Thymus (tissue), 11 donors: ENCODE data around the gene TCF21. TPM values are rescaled to one million over a fixed set of nuclear protein-coding genes. Genes with fewer than 3 reads are reported as not detected.
A peak's percentile ranks its signal among the peaks of the same experiment; 100 is the strongest.
"Not testable (repeated sequence)": the region's sequence is repeated elsewhere in the genome, so short reads cannot be mapped to it uniquely, and the experiment has no call there.

Experiments used
- DNase-seq, 9 donors: peaks; one replicate each; pipeline ENCODE4 v3.0.0-alpha.2; 2013; ENCODE audit warnings: low spot score in 9 of 9, low read depth in 6 of 9, missing footprints in 1 of 9
- H3K27ac ChIP-seq, 2 donors: one replicate each; pipeline ENCODE4 v1.5.1; 2013; ENCODE audit warnings: control low read depth in 1 of 2, low read depth in 1 of 2, low read length in 1 of 2, mild to moderate bottlenecking in 1 of 2, moderate library complexity in 1 of 2
- H3K27me3 ChIP-seq, 2 donors: one replicate each; pipeline ENCODE4 v1.5.1; 2013; ENCODE audit warnings: low read length in 1 of 2; ENCODE audit not compliant: control insufficient read depth in 2 of 2, insufficient read depth in 1 of 2
- H3K36me3 ChIP-seq, 2 donors: one replicate each; pipeline ENCODE4 v1.5.1; 2013; ENCODE audit warnings: low read length in 1 of 2, mild to moderate bottlenecking in 1 of 2, moderate library complexity in 1 of 2; ENCODE audit not compliant: control insufficient read depth in 2 of 2, insufficient read depth in 2 of 2
- H3K4me1 ChIP-seq, 2 donors: one replicate each; pipeline ENCODE4 v1.5.1; 2013; ENCODE audit warnings: low read length in 2 of 2; ENCODE audit not compliant: control insufficient read depth in 2 of 2, insufficient read depth in 2 of 2
- H3K4me3 ChIP-seq, 2 donors: one replicate each; pipeline ENCODE4 v1.5.1; 2013; ENCODE audit warnings: low read length in 2 of 2, control low read depth in 1 of 2, mild to moderate bottlenecking in 1 of 2
- H3K9me3 ChIP-seq, 2 donors: one replicate each; pipeline ENCODE4 v1.5.1; 2013; ENCODE audit warnings: low read length in 1 of 2, mild to moderate bottlenecking in 1 of 2; ENCODE audit not compliant: control insufficient read depth in 2 of 2, insufficient read depth in 1 of 2
- WGBS: extraction: QIAGEN DNeasy Blood & Tissue Kit; methylation state at CpG from one replicate; pipeline ENCODE4 v1.1.7; 2013; 5-methylcytosine and 5-hydroxymethylcytosine counted together
- polyA plus RNA-seq: library from polyadenylated mRNA; stranded (reverse); fragments of 200-250 nt; gene quantifications from one replicate; pipeline ENCODE4 v1.2.3, GENCODE V29; 2013
- total RNA-seq: library from RNA; stranded (reverse); fragments of 120-200 nt; gene quantifications from one replicate; pipeline ENCODE4 v1.2.4, GENCODE V29; 2013
- donor health status: healthy.

Gene TCF21
- total and polyA plus RNA-seq, 2 donors, result 0.05 to 0.14 TPM

- Histone ChIP-seq H3K27ac (no peak overlapping the region), H3K9me3 (no peaks in the 10 kb centered on the region), H3K36me3 (no peaks in the 10 kb centered on the region), H3K4me1 (no peaks in the 10 kb centered on the region), H3K27me3 (peaks cover 0 to 50% of the 10 kb centered on the region in 2 donors), H3K4me3 (no peak overlapping the region)
- 98% methylated on average over 2 of the region's 2 CpGs for WGBS
- no peak for DNase-seq
Observed at GRCh38 chr6:133903855-133904254, 14.9 kb downstream of the TCF21 start.

- no peaks in the 10 kb centered on the region for H3K4me1 ChIP-seq
- 10% methylated on average over 1 of the region's 1 CpG for WGBS
- no peak for DNase-seq
- H3K27me3 ChIP-seq, result peaks cover 0 to 46% of the 10 kb centered on the region in 2 donors
- no peaks in the 10 kb centered on the region for H3K36me3 ChIP-seq
- H3K4me3 ChIP-seq, result no peak overlapping the region
- H3K9me3 ChIP-seq, result no peaks in the 10 kb centered on the region
- no peak overlapping the region for H3K27ac ChIP-seq
Observed at GRCh38 chr6:133906050-133906449, 17.1 kb downstream of the TCF21 start.

DNA sequence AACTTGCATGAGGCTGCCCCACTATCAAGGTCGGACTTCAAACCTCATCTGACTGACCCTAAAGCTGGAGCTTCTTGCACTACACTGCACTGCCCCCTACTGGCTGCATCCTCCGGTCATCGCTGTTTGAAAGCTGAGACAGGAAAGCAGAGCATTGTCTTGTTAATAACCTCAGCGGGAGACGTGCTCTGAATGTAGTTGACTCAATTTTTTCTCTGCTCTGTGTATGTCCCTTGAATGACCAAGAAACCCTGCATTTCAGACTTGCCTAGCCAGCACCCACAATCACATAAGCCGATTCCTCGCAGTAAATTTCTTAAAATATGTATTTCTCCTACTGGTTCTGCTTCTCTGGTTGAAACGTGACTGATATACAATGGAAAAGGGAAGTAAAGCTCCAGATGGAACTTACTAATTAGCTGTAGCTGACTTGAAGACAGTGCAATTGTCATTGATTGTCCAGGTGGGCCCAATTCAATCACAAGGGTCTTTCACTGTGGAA lies 27.8 kb downstream of the TCF21 start:
- Histone ChIP-seq H3K27me3 (peaks cover 0 to 5% of the 10 kb centered on the region in 2 donors), H3K4me3 (no peak overlapping the region)

GRCh38 chr6:133917781-133918180 lies 28.9 kb downstream of the TCF21 start:
- Histone ChIP-seq H3K27me3 (peaks cover 0 to 5% of the 10 kb centered on the region in 2 donors), H3K4me3 (no peak overlapping the region), H3K36me3 (no peaks in the 10 kb centered on the region), H3K27ac (no peak overlapping the region), H3K4me1 (no peaks in the 10 kb centered on the region), H3K9me3 (no peaks in the 10 kb centered on the region)
- 95% methylated on average over 4 of the region's 4 CpGs for WGBS
- DNase-seq, result no peak

More for the DNA sequence above, 27.8 kb downstream of the TCF21 start:
- peak; percentile 23 to 76 (median 50) for DNase-seq
- no peaks in the 10 kb centered on the region for H3K36me3 ChIP-seq
- H3K4me1 ChIP-seq, result no peaks in the 10 kb centered on the region
- WGBS, result 4% methylated on average over 8 of the region's 8 CpGs
- H3K9me3 ChIP-seq, result no peaks in the 10 kb centered on the region
- no peak overlapping the region for H3K27ac ChIP-seq

DNA sequence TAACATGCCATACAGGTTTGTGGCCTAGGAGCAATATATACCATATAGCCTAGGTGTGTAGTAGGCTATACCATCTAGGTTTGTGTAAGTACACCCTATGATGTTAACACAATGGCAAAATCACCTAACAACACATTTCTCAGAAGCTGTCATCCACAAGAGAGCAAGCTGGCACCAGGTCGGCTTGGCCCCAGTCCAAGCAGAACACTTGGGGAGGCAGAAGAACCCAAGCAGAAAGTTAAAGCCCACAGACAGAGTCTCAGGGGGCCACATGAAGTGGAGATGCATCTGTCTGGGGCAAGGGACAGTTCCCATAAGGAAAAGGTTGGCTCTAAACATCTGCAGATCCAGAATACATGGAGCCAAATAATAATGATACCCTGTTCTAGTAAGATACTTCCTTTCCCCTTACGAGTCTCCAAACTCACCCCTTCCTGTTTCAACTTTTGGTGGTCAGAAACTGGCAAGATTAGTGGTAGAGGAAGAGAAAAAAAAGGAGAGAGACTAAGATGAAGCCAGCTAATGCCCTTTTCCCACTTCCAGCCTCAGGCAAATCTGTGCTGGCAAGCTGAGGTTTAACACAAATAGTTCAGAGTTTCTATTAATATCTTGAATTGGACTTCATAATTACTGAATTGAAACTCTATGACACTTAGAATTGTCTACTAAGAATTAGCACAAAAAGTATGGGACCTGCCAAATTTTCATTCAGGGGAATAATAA lies 29.5 kb downstream of the TCF21 start:
- WGBS, result 41% methylated on average over 2 of the region's 2 CpGs
- Histone ChIP-seq H3K9me3 (no peaks in the 10 kb centered on the region), H3K4me1 (no peaks in the 10 kb centered on the region), H3K27me3 (peaks cover 0 to 5% of the 10 kb centered on the region in 2 donors), H3K36me3 (no peaks in the 10 kb centered on the region), H3K27ac (no peak overlapping the region), H3K4me3 (no peak overlapping the region)
- no peak for DNase-seq

- Histone ChIP-seq H3K27ac (no peak overlapping the region), H3K36me3 (no peaks in the 10 kb centered on the region), H3K27me3 (peaks cover 0 to 5% of the 10 kb centered on the region in 2 donors), H3K4me1 (no peaks in the 10 kb centered on the region), H3K9me3 (no peaks in the 10 kb centered on the region), H3K4me3 (no peak overlapping the region)
- DNase-seq, result no peak
- WGBS, result 91% methylated on average over 5 of the region's 5 CpGs
Observed at GRCh38 chr6:133919362-133919761, 30.4 kb downstream of the TCF21 start.

- Histone ChIP-seq H3K4me3 (no peak overlapping the region), H3K36me3 (no peaks in the 10 kb centered on the region), H3K27ac (no peak overlapping the region), H3K4me1 (no peaks in the 10 kb centered on the region), H3K9me3 (no peaks in the 10 kb centered on the region), H3K27me3 (peaks cover 0 to 3% of the 10 kb centered on the region in 2 donors)
- peak; percentile 27 to 85 (median 64) for DNase-seq
- 27% methylated on average over 6 of the region's 6 CpGs for WGBS
Observed at GRCh38 chr6:133921249-133921859, 32.4 kb downstream of the TCF21 start.

GRCh38 chr6:133923938-133924593 lies 35.2 kb downstream of the TCF21 start:
- Histone ChIP-seq H3K4me3 (no peak overlapping the region), H3K36me3 (no peaks in the 10 kb centered on the region), H3K9me3 (no peaks in the 10 kb centered on the region), H3K27me3 (peaks cover 0 to 7% of the 10 kb centered on the region in 2 donors), H3K4me1 (no peaks in the 10 kb centered on the region), H3K27ac (no peak overlapping the region)
- DNase-seq, result peak; percentile 23 to 75 (median 55)
- WGBS, result 32% methylated on average over 6 of the region's 6 CpGs

DNA sequence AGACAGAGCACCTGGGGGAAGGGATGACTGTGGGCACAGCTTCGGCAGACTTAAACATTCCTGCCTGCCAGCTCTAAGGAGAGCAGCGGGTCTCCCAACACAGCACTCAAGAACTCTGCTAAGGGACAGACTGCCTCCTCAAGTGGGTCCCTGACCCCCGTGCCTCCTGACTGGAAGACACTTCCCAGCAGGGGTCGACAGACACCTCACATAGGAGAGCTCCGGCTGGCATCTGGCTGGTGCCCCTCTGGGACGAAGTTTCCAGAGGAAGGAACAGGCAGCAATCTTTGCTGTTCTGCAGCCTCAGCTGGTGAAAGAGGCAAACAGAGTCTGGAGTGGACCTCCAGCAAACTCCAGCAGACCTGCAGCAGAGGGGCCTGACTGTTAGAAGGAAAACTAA lies 42.3 kb downstream of the TCF21 start:
- H3K27me3 ChIP-seq, H3K36me3 ChIP-seq, H3K4me3 ChIP-seq, H3K4me1 ChIP-seq, H3K27ac ChIP-seq, DNase-seq, H3K9me3 ChIP-seq: not testable (repeated sequence)
- 84% methylated on average over 6 of the region's 6 CpGs for WGBS
